Measurements from ENCODE around the gene SORCS1.

Gene SORCS1

GRCh38 chr10:106655636-106656035 lies 508.9 kb downstream of the SORCS1 start:
- no peak for DNase-seq (ENCODE audit: low spot score)

GRCh38 chr10:106655165-106655564 lies 509.3 kb downstream of the SORCS1 start:
- no peak for DNase-seq (ENCODE audit: low spot score)

GRCh38 chr10:106652279-106652678 lies 512.2 kb downstream of the SORCS1 start:
- no peak for DNase-seq (ENCODE audit: low spot score)

- DNase-seq (ENCODE audit: low spot score) = no peak
These were observed 515.7 kb downstream of the SORCS1 start for GRCh38 chr10:106648534-106649481.

GRCh38 chr10:106643473-106643872 lies 521.0 kb downstream of the SORCS1 start:
- DNase-seq (ENCODE audit: low spot score) = no peak

GRCh38 chr10:106637873-106638272 lies 526.6 kb downstream of the SORCS1 start:
- no peak for DNase-seq (ENCODE audit: low spot score)

GRCh38 chr10:106636766-106637491 lies 527.6 kb downstream of the SORCS1 start:
- DNase-seq (ENCODE audit: low spot score) = no peak

- DNase-seq (ENCODE audit: low spot score) = no peak
These were observed 528.6 kb downstream of the SORCS1 start for GRCh38 chr10:106635947-106636346.

GRCh38 chr10:106631016-106631702 lies 533.3 kb downstream of the SORCS1 start:
- DNase-seq (ENCODE audit: low spot score) = no peak

- no peak for DNase-seq (ENCODE audit: low spot score)
These were observed 538.1 kb downstream of the SORCS1 start for GRCh38 chr10:106626371-106626770.

- no peak for DNase-seq (ENCODE audit: low spot score)
These were observed 538.8 kb downstream of the SORCS1 start for GRCh38 chr10:106625751-106626150.

GRCh38 chr10:106619346-106619745 lies 545.2 kb downstream of the SORCS1 start:
- no peak for DNase-seq (ENCODE audit: low spot score)

- DNase-seq (ENCODE audit: low spot score) = no peak
These were observed 545.9 kb downstream of the SORCS1 start for GRCh38 chr10:106618646-106619045.

GRCh38 chr10:106615081-106615480 lies 549.4 kb downstream of the SORCS1 start:
- DNase-seq (ENCODE audit: low spot score) = no peak

GRCh38 chr10:106614293-106614692 lies 550.2 kb downstream of the SORCS1 start:
- no peak for DNase-seq (ENCODE audit: low spot score)

- DNase-seq (ENCODE audit: low spot score) = no peak
These were observed 552.1 kb downstream of the SORCS1 start for GRCh38 chr10:106612381-106612780.

- DNase-seq (ENCODE audit: low spot score) = no peak
These were observed 554.8 kb downstream of the SORCS1 start for GRCh38 chr10:106609470-106610266.

GRCh38 chr10:106608066-106608465 lies 556.4 kb downstream of the SORCS1 start:
- no peak for DNase-seq (ENCODE audit: low spot score)

- no peak for DNase-seq (ENCODE audit: low spot score)
These were observed 569.2 kb downstream of the SORCS1 start for GRCh38 chr10:106595281-106595680.

- DNase-seq (ENCODE audit: low spot score) = no peak
These were observed 570.6 kb downstream of the SORCS1 start for GRCh38 chr10:106593876-106594275.

- DNase-seq (ENCODE audit: low spot score) = no peak
These were observed 572.1 kb downstream of the SORCS1 start for GRCh38 chr10:106592396-106592795.

GRCh38 chr10:106582291-106582690 lies 582.2 kb downstream of the SORCS1 start:
- DNase-seq (ENCODE audit: low spot score) = no peak
